ENCODE data around the gene CACFD1.

DNA sequence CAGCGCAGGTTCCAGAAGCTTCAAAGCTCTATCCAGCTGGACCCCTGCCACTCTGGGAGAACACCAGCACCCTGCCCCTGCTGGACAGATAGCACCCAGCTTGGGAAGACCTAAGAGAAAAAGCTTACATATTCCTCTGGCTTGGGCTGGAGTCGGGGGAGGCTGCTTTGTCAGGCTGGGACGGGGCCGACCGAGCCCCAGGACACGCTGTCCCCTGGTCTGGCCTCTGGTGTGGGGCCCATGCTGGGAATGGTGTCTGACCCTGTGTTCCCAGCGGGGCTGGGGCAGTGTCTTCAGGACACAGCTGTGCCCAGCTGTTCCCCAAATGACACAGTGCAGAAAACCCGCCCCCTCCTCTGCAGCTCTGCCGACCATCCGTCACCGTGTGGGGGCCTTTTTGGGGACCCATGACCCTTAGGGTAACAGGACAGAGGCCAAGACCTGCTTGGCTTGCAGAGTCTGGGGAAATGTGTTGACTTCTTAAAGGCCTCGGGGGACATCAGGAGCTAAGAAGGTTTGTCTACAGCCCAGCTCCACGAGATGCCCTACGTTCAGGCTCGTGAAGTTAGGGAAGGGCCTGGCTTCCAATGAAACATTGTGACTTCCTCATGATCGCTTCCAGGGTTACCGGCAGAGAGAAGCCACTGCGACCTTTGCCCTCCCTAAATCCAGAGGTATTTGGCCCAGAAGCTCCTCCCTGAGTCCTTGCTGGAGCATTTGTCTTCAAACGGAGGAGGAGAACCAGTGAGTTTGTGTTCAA lies 39.5 kb downstream of the CACFD1 start:
- no peak for TF ChIP-seq POLR2AphosphoS5 (IDR thresholded peaks at IDR 0.05)
- no peak for TF ChIP-seq SMC3 (conservative IDR thresholded peaks at IDR 0.05; ENCODE audit: poor library complexity)
